HepG2 (cell line): ENCODE results near the gene CTDNEP1. TPM values are rescaled to one million over a fixed set of nuclear protein-coding genes. Genes with fewer than 3 reads are reported as not detected.

Experiments used
- ATAC-seq: fragments of 200-7000 bp; cut with Tn5 transposase; 3 replicates; pipeline ENCODE4 v1.9.1; 2020; ENCODE audit warnings: mild to moderate bottlenecking, moderate library complexity
- BruUV-seq: library from RNA; stranded (reverse); fragments of 400-500 nt; replicated peaks from 2 replicates; lab custom pipeline; 2021; lab: Mats Ljungman, UMichigan
- CTCF ChIA-PET: fragments of 300-600 bp; formaldehyde crosslinking; extraction: SDS; loops from one replicate; lab custom pipeline; 2021; ENCODE audit warnings: low total read pairs, inconsistent platforms, low intra/inter-chr PET ratio; lab: Yijun Ruan, JAX
- POLR2A ChIA-PET: fragments of 350-600 bp; sonication (Branson Sonifier 250); formaldehyde crosslinking; loops from one replicate; lab custom pipeline; 2020; ENCODE audit warnings: antibody characterized with exemption, inconsistent platforms; lab: Yijun Ruan, JAX
- DNase-seq: peaks from one replicate; pipeline ENCODE4 v3.0.0-alpha.2; 2015; ENCODE audit warnings: low spot score
- FAIRE-seq: peaks from 3 replicates; lab custom pipeline; 2011; peaks lifted over from hg19 to GRCh38; lab: Jason Lieb, UNC
- H2AFZ ChIP-seq: one replicate; pipeline ENCODE4 v1.6.1; 2011; ENCODE audit warnings: low read length, inconsistent platforms
- H3K27ac ChIP-seq: fragments of 300-600 bp; 3 replicates; pipeline ENCODE4 v1.8.0; 2011; ENCODE audit warnings: mixed run types, mild to moderate bottlenecking, mixed read lengths, low read length, inconsistent platforms; ENCODE audit not compliant: insufficient read depth; ENCODE audit errors: extremely low read length
- H3K27me3 ChIP-seq, 2 experiments: fragments of 200-600 bp in 1 of 2; 2 replicates in 1 of 2; 3 replicates in 1 of 2; pipeline versions ENCODE4 v1.6.0 to v1.8.0; 2011; ENCODE audit warnings: low read length in 2 of 2, mild to moderate bottlenecking in 2 of 2, moderate library complexity in 2 of 2, inconsistent platforms in 1 of 2; ENCODE audit not compliant: insufficient read depth in 2 of 2, control insufficient read depth in 1 of 2
- H3K36me3 ChIP-seq, 2 experiments: fragments of 200-600 bp in 1 of 2; replicated peaks in 1 of 2; 2 replicates in 1 of 2; 3 replicates in 1 of 2; pipeline versions ENCODE4 v1.5.1 to v1.8.0; 2011; ENCODE audit warnings: low read length in 2 of 2, inconsistent platforms in 1 of 2; ENCODE audit not compliant: insufficient read depth in 2 of 2, control insufficient read depth in 1 of 2
- H3K4me1 ChIP-seq: 2 replicates; pipeline ENCODE4 v1.5.1; 2012; ENCODE audit warnings: low read length, inconsistent platforms; ENCODE audit not compliant: insufficient read depth
- H3K4me2 ChIP-seq: 2 replicates; pipeline ENCODE4 v1.6.0; 2011; ENCODE audit warnings: low read depth, low read length, inconsistent platforms
- H3K4me3 ChIP-seq, 3 experiments: fragments of 200-600 bp in 1 of 3; sonication (generic), shearing (Covaris generic) in 1 of 3; replicated peaks in 1 of 3; 2 replicates each; pipeline ENCODE4 v1.5.1; 2011 to 2016; ENCODE audit warnings: low read length in 3 of 3, inconsistent platforms in 2 of 3, low read depth in 2 of 3, mild to moderate bottlenecking in 2 of 3, control low read depth in 1 of 3, mixed read lengths in 1 of 3; ENCODE audit not compliant: insufficient read depth in 1 of 3
- H3K79me2 ChIP-seq: one replicate; pipeline ENCODE4 v1.6.1; 2011; ENCODE audit warnings: low read length, inconsistent platforms; ENCODE audit not compliant: insufficient read depth
- H3K9ac ChIP-seq: 2 replicates; pipeline ENCODE4 v1.6.0; 2011; ENCODE audit warnings: mild to moderate bottlenecking, low read depth, low read length, inconsistent platforms; ENCODE audit not compliant: insufficient read depth
- H3K9me3 ChIP-seq: 2 replicates; pipeline ENCODE4 v1.5.1; 2012; ENCODE audit warnings: mild to moderate bottlenecking, low read length
- H4K20me1 ChIP-seq: 2 replicates; pipeline ENCODE4 v1.6.0; 2011; ENCODE audit warnings: inconsistent platforms, mild to moderate bottlenecking, low read length, moderate library complexity; ENCODE audit not compliant: insufficient read depth
- CENPX ChIP-seq: sonication (generic); formaldehyde crosslinking; IDR thresholded peaks from 2 replicates; pipeline ENCODE4 v1.9.0; 2021; ENCODE audit warnings: mild to moderate bottlenecking, missing genetic modification reagents, moderate library complexity
- EED ChIP-seq: sonication (generic); formaldehyde crosslinking; IDR thresholded peaks from 2 replicates; pipeline ENCODE4 v1.5.0; 2020; ENCODE audit warnings: mild to moderate bottlenecking, missing genetic modification reagents
- ERF ChIP-seq: IDR thresholded peaks from 2 replicates; pipeline ENCODE4 v1.6.1; 2018; ENCODE audit warnings: missing biosample characterization, missing genetic modification reagents
- HCFC1 ChIP-seq: fragments of 150-350 bp; IDR thresholded peaks from 2 replicates; pipeline ENCODE4 v1.6.1; 2014; ENCODE audit warnings: low read depth, low read length
- NR2C2 ChIP-seq: sonication (generic); formaldehyde crosslinking; IDR thresholded peaks from 2 replicates; pipeline ENCODE4 v1.4.0; 2020; ENCODE audit warnings: missing genetic modification reagents, mild to moderate bottlenecking, moderate library complexity, borderline replicate concordance
- SIX4 ChIP-seq: sonication (generic); formaldehyde crosslinking; IDR thresholded peaks from 2 replicates; pipeline ENCODE4 v1.4.0; 2020; ENCODE audit warnings: missing genetic modification reagents
- SP4 ChIP-seq: sonication (generic); formaldehyde crosslinking; IDR thresholded peaks from 2 replicates; pipeline ENCODE4 v1.8.1; 2023; ENCODE audit warnings: mild to moderate bottlenecking, missing genetic modification reagents
- YY1 ChIP-seq: IDR thresholded peaks from 2 replicates; pipeline ENCODE4 v1.6.1; 2011; ENCODE audit warnings: low read length, low read depth, moderate library complexity, mild to moderate bottlenecking; ENCODE audit not compliant: insufficient read depth, insufficient replicate concordance
- ZMAT3 ChIP-seq: sonication (generic); formaldehyde crosslinking; conservative IDR thresholded peaks from 2 replicates; pipeline ENCODE4 v1.7.0; 2021; ENCODE audit warnings: missing genetic modification reagents
- ZNF260 ChIP-seq: sonication (generic); formaldehyde crosslinking; IDR thresholded peaks from 2 replicates; pipeline ENCODE4 v1.4.0; 2020; ENCODE audit warnings: missing genetic modification reagents, low read depth, mild to moderate bottlenecking, borderline replicate concordance
- ZNF383 ChIP-seq: sonication (generic); formaldehyde crosslinking; IDR thresholded peaks from 2 replicates; pipeline ENCODE4 v1.4.0; 2020; ENCODE audit warnings: missing genetic modification reagents, mild to moderate bottlenecking, borderline replicate concordance
- ZNF484 ChIP-seq: sonication (generic); formaldehyde crosslinking; IDR thresholded peaks from 2 replicates; pipeline ENCODE4 v1.5.1; 2020; ENCODE audit warnings: mild to moderate bottlenecking, low read depth, missing genetic modification reagents, borderline replicate concordance
- ZNF747 ChIP-seq: sonication (generic); formaldehyde crosslinking; IDR thresholded peaks from 2 replicates; pipeline ENCODE4 v1.8.1; 2023; ENCODE audit warnings: missing genetic modification reagents, mild to moderate bottlenecking, borderline replicate concordance
- ZNF816 ChIP-seq: sonication (generic); formaldehyde crosslinking; IDR thresholded peaks from 2 replicates; pipeline ENCODE4 v1.8.0; 2022; ENCODE audit warnings: missing genetic modification reagents, mild to moderate bottlenecking, borderline replicate concordance
- WGBS: methylation state at CpG from one replicate; pipeline ENCODE4 v1.1.6; 2017; ENCODE audit warnings: low lambda C conversion rate; 5-methylcytosine and 5-hydroxymethylcytosine counted together
- in situ Hi-C: cut with HindIII; loops from 2 replicates; pipeline ENCODE4 v1.10.0; 2017; ENCODE audit warnings: low pct_unique_long_range_greater_than_20kb; ENCODE audit not compliant: extremely low pct_ligation_motif_present
- intact Hi-C: fragments of 100-400 bp; cut with micrococcal nuclease; formaldehyde crosslinking; loops from one replicate; pipeline ENCODE4 v1.10.0; 2022; ENCODE audit not compliant: unreplicated experiment
- polyA plus RNA-seq, 8 experiments: library from polyadenylated mRNA; depleted of rRNA in 3 of 8; stranded (reverse) in 7 of 8; unstranded in 1 of 8; fragments of >200 nt; fragmentation: Illumina TruSeq in 4 of 8; extraction: Trizol in 4 of 8; gene quantifications; 2 replicates each; pipeline versions ENCODE4 v1.2.1 to v1.2.3, GENCODE V29; 2011 to 2016; ENCODE audit warnings: low read depth in 4 of 8, missing spikeins in 1 of 8, mixed read lengths in 1 of 8; ENCODE audit not compliant: insufficient read depth in 1 of 8
- total RNA-seq, 5 experiments: library from RNA; depleted of rRNA; stranded (reverse); fragments of >200 nt; fragmentation: Illumina TruSeq; extraction: Trizol; gene quantifications; 2 replicates each; pipeline ENCODE4 v1.2.3, GENCODE V29; 2016; ENCODE audit warnings: low read depth in 1 of 5
- TF ChIP-seq, protein P1 (sequence below): IDR thresholded peaks from 2 replicates; pipeline ENCODE4 v1.6.1; 2016; ENCODE audit warnings: mild to moderate bottlenecking, missing biosample characterization, missing genetic modification reagents
- TF ChIP-seq, protein P2 (sequence below): sonication (generic); formaldehyde crosslinking; conservative IDR thresholded peaks from 2 replicates; pipeline ENCODE4 v1.4.0; 2020; ENCODE audit warnings: mild to moderate bottlenecking, missing genetic modification reagents, moderate library complexity
- TF ChIP-seq, protein P3 (sequence below): sonication (generic); formaldehyde crosslinking; IDR thresholded peaks from 2 replicates; pipeline ENCODE4 v1.4.0; 2020; ENCODE audit warnings: missing genetic modification reagents

The CTDNEP1 gene
- total and polyA plus RNA-seq, 2 of the 13 experiments (the other 11 are each of a cell fraction or from before 2014, with no cell fraction given): 19.8 to 118 TPM

DNA sequence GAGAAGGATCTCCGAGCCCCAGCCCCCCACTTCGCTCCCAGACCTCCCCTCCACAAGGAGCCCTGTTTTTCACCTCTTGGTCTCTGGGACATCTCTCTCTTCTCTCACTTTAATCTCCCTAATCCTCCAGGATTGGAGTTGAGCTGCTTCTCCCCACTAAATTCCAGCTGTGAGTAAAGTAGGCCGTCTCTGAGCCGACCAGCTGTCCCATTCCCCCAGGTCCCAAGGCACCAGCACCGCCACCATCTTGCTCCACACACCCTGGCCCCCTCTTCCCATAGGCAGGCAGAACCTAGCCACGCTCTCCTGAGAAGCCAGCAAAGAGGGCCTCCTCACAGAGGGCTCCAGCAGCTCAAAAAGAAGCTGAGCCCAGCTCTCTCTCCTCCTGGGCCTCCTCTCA lies 32.8 kb downstream of the CTDNEP1 start:
- in situ Hi-C loops (loop anchor here (5.0 kb wide), 1 partner anchor 41 kb away; the partner anchor contains the start of gene ASGR1), intact Hi-C loops (no loop called here)
- Histone ChIP-seq H3K4me1 (peaks cover 72% of the 10 kb centered on the region), H3K9me3 (no peaks in the 10 kb centered on the region), H3K36me3 (peaks cover 5 to 29% of the 10 kb centered on the region in 2 experiments; a peak in 4 of 5 replicates), H3K27me3 (peaks cover 0 to 4% of the 10 kb centered on the region in 2 experiments; a peak in 2 of 5 replicates), H2AFZ (no peak overlapping the region), H3K4me2 (peak overlapping the region; percentile 99), H3K79me2 (peaks cover 14% of the 10 kb centered on the region), H4K20me1 (peaks cover 10% of the 10 kb centered on the region; the same call in 1 of the 2 replicates), H3K9ac (peak overlapping the region; percentile 90), H3K4me3 (peak overlapping the region; percentile 73 to 93 (median 90)), H3K27ac (no peak overlapping the region)
- TF ChIP-seq NR2C2 (CRISPR knock-in tag) (no peak), ZNF747 (CRISPR knock-in tag) (no peak), CENPX (no peak), ERF (CRISPR knock-in tag) (no peak), YY1 (peak; percentile 11), SP4 (CRISPR knock-in tag) (no peak), ZNF260 (no peak), ZNF383 (CRISPR knock-in tag) (no peak), HCFC1 (no peak), SIX4 (no peak), ZMAT3 (CRISPR knock-in tag) (no peak), ZNF816 (CRISPR knock-in tag) (no peak), ZNF484 (CRISPR knock-in tag) (no peak), EED (CRISPR knock-in tag) (0 out of 2 replicates have a peak, but pooled peaks have one; percentile 45)
- TF ChIP-seq, protein P1, sequence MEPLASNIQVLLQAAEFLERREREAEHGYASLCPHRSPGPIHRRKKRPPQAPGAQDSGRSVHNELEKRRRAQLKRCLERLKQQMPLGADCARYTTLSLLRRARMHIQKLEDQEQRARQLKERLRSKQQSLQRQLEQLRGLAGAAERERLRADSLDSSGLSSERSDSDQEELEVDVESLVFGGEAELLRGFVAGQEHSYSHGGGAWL (CRISPR knock-in tag): no peak
- TF ChIP-seq, protein P2, sequence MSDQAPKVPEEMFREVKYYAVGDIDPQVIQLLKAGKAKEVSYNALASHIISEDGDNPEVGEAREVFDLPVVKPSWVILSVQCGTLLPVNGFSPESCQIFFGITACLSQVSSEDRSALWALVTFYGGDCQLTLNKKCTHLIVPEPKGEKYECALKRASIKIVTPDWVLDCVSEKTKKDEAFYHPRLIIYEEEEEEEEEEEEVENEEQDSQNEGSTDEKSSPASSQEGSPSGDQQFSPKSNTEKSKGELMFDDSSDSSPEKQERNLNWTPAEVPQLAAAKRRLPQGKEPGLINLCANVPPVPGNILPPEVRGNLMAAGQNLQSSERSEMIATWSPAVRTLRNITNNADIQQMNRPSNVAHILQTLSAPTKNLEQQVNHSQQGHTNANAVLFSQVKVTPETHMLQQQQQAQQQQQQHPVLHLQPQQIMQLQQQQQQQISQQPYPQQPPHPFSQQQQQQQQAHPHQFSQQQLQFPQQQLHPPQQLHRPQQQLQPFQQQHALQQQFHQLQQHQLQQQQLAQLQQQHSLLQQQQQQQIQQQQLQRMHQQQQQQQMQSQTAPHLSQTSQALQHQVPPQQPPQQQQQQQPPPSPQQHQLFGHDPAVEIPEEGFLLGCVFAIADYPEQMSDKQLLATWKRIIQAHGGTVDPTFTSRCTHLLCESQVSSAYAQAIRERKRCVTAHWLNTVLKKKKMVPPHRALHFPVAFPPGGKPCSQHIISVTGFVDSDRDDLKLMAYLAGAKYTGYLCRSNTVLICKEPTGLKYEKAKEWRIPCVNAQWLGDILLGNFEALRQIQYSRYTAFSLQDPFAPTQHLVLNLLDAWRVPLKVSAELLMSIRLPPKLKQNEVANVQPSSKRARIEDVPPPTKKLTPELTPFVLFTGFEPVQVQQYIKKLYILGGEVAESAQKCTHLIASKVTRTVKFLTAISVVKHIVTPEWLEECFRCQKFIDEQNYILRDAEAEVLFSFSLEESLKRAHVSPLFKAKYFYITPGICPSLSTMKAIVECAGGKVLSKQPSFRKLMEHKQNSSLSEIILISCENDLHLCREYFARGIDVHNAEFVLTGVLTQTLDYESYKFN (CRISPR knock-in tag): no peak
- TF ChIP-seq, protein P3, sequence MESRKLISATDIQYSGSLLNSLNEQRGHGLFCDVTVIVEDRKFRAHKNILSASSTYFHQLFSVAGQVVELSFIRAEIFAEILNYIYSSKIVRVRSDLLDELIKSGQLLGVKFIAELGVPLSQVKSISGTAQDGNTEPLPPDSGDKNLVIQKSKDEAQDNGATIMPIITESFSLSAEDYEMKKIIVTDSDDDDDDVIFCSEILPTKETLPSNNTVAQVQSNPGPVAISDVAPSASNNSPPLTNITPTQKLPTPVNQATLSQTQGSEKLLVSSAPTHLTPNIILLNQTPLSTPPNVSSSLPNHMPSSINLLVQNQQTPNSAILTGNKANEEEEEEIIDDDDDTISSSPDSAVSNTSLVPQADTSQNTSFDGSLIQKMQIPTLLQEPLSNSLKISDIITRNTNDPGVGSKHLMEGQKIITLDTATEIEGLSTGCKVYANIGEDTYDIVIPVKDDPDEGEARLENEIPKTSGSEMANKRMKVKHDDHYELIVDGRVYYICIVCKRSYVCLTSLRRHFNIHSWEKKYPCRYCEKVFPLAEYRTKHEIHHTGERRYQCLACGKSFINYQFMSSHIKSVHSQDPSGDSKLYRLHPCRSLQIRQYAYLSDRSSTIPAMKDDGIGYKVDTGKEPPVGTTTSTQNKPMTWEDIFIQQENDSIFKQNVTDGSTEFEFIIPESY (CRISPR knock-in tag): no peak
- ATAC-seq (no peak), DNase-seq (no peak), FAIRE-seq (no peak)
- ChIA-PET POLR2A (interaction anchor here (0.6 to 4.3 kb wide), 5 partner anchors 16 to 132 kb away, joined by 3 to 76 read pairs (median 5); partner anchors contain the start of genes ASGR1, ASGR2 and DVL2), CTCF (no interaction called here)
- WGBS: 29% methylated on average over 6 of the region's 6 CpGs
- no TSS peak for BruUV-seq
